ENCODE data around the gene ZAR1.
"Not testable (repeated sequence)": the region's sequence is repeated elsewhere in the genome, so short reads cannot be mapped to it uniquely, and the experiment has no call there.

Gene ZAR1

GRCh38 chr4:48490012-48490679 is at the start of gene ZAR1:
TSS of gene ZAR1 (plus strand) at chr4:48490252. CDS start at chr4:48490292, 40 bp downstream.
- DNase-seq (ENCODE audit: insufficient read length, low spot score) (no peak), FAIRE-seq (no peak)

GRCh38 chr4:48440914-48441313 is 49.1 kb upstream of the ZAR1 start:
- DNase-seq (ENCODE audit: insufficient read length, low spot score); FAIRE-seq: not testable (repeated sequence)

- no peak for DNase-seq (ENCODE audit: insufficient read length, low spot score)
- no peak for FAIRE-seq
Measured at GRCh38 chr4:48445704-48446103, 44.3 kb upstream of the ZAR1 start.

GRCh38 chr4:48446642-48447041 is 43.4 kb upstream of the ZAR1 start:
- no peak for FAIRE-seq
- no peak for DNase-seq (ENCODE audit: insufficient read length, low spot score)

- DNase-seq (ENCODE audit: insufficient read length, low spot score), result no peak
- FAIRE-seq, result no peak
Measured at GRCh38 chr4:48449151-48449550, 40.9 kb upstream of the ZAR1 start.

GRCh38 chr4:48450740-48451139 is 39.3 kb upstream of the ZAR1 start:
- no peak for FAIRE-seq
- no peak for DNase-seq (ENCODE audit: insufficient read length, low spot score)

- not testable (repeated sequence) for FAIRE-seq
Measured at GRCh38 chr4:48451656-48452055, 38.4 kb upstream of the ZAR1 start.

GRCh38 chr4:48454591-48454990 is 35.5 kb upstream of the ZAR1 start:
- DNase-seq (ENCODE audit: insufficient read length, low spot score) (no peak), FAIRE-seq (no peak)

More at GRCh38 chr4:48451656-48452055, 38.4 kb upstream of the ZAR1 start:
- not testable (repeated sequence) for DNase-seq (ENCODE audit: insufficient read length, low spot score)

- DNase-seq (ENCODE audit: insufficient read length, low spot score) (no peak), FAIRE-seq (no peak)
Measured at GRCh38 chr4:48461000-48461399, 29.1 kb upstream of the ZAR1 start.

GRCh38 chr4:48462363-48462762 is 27.7 kb upstream of the ZAR1 start:
- FAIRE-seq (no peak), DNase-seq (ENCODE audit: insufficient read length, low spot score) (no peak)

- FAIRE-seq (no peak), DNase-seq (ENCODE audit: insufficient read length, low spot score) (no peak)
Measured at GRCh38 chr4:48467442-48467841, 22.6 kb upstream of the ZAR1 start.

- FAIRE-seq (no peak), DNase-seq (ENCODE audit: insufficient read length, low spot score) (no peak)
Measured at GRCh38 chr4:48467891-48468290, 22.2 kb upstream of the ZAR1 start.

GRCh38 chr4:48470137-48470536 is 19.9 kb upstream of the ZAR1 start:
- no peak for DNase-seq (ENCODE audit: insufficient read length, low spot score)
- FAIRE-seq, result no peak

- DNase-seq (ENCODE audit: insufficient read length, low spot score), result no peak
- FAIRE-seq, result no peak
Measured at GRCh38 chr4:48470570-48470969, 19.5 kb upstream of the ZAR1 start.

GRCh38 chr4:48472794-48473193 is 17.3 kb upstream of the ZAR1 start:
- DNase-seq (ENCODE audit: insufficient read length, low spot score), result no peak
- no peak for FAIRE-seq

- no peak for DNase-seq (ENCODE audit: insufficient read length, low spot score)
- no peak for FAIRE-seq
Measured at GRCh38 chr4:48475770-48476169, 14.3 kb upstream of the ZAR1 start.

GRCh38 chr4:48478273-48478672 is 11.8 kb upstream of the ZAR1 start:
- no peak for FAIRE-seq
- no peak for DNase-seq (ENCODE audit: insufficient read length, low spot score)

- FAIRE-seq (no peak), DNase-seq (ENCODE audit: insufficient read length, low spot score) (no peak)
Measured at GRCh38 chr4:48481581-48481980, 8.5 kb upstream of the ZAR1 start.

- DNase-seq (ENCODE audit: insufficient read length, low spot score) (peak; percentile 23), FAIRE-seq (no peak)
Measured at GRCh38 chr4:48483006-48483776, 6.9 kb upstream of the ZAR1 start, which contains the start of gene SLC10A4. TSS of gene SLC10A4 (plus strand) at chr4:48483343. CDS start at chr4:48483562, 219 bp downstream.

- FAIRE-seq (no peak), DNase-seq (ENCODE audit: insufficient read length, low spot score) (no peak)
Measured at GRCh38 chr4:48483777-48484493, 6.1 kb upstream of the ZAR1 start.

GRCh38 chr4:48484494-48485168 is 5.4 kb upstream of the ZAR1 start:
- FAIRE-seq (no peak), DNase-seq (ENCODE audit: insufficient read length, low spot score) (no peak)
